A549 (cell line): ENCODE data around the gene SCN5A. TPM values are rescaled to one million over a fixed set of nuclear protein-coding genes. Genes with fewer than 3 reads are reported as not detected.
A peak's percentile ranks its signal among the peaks of the same experiment; 100 is the strongest.

Experiments
- ATAC-seq, 2 experiments: fragments of 200-7000 bp in 1 of 2; fragments of >200 bp in 1 of 2; cut with Nextera tagmentation in 1 of 2; cut with Tn5 transposase in 1 of 2; 3 replicates each; pipeline versions ENCODE4 v1.8.0 to v1.9.1; 2018 to 2020; ENCODE audit warnings: mild to moderate bottlenecking in 1 of 2, moderate library complexity in 1 of 2
- CTCF ChIA-PET: fragments of 300-600 bp; sonication (Branson Sonifier 250); formaldehyde crosslinking; extraction: SDS; loops from one replicate; lab custom pipeline; 2021; ENCODE audit warnings: antibody characterized with exemption, inconsistent platforms; lab: Yijun Ruan, JAX
- POLR2A ChIA-PET: fragments of 350-600 bp; formaldehyde crosslinking; extraction: SDS; loops from one replicate; lab custom pipeline; 2021; ENCODE audit warnings: antibody characterized with exemption, inconsistent platforms; lab: Yijun Ruan, JAX
- DNase-seq, 2 experiments: peaks; one replicate each; pipeline versions ENCODE4 v3.0.0 to v3.0.0-alpha.2; 2011 to 2016; ENCODE audit warnings: low read depth in 1 of 2, low spot score in 1 of 2
- FAIRE-seq: peaks from 2 replicates; lab custom pipeline; 2011; peaks lifted over from hg19 to GRCh38; lab: Jason Lieb, UNC
- H3K27ac ChIP-seq, 2 experiments: fragments of >200 bp; sonication (Bioruptor Twin); formaldehyde crosslinking; 3 replicates each; pipeline ENCODE4 v1.5.1; 2016 to 2017
- H3K4me1 ChIP-seq: fragments of >200 bp; sonication (Bioruptor Twin); formaldehyde crosslinking; 3 replicates; pipeline ENCODE4 v1.6.1; 2016
- H3K4me2 ChIP-seq: fragments of >200 bp; sonication (Bioruptor Twin); formaldehyde crosslinking; 3 replicates; pipeline ENCODE4 v1.6.1; 2016
- H3K4me3 ChIP-seq: fragments of >200 bp; sonication (Bioruptor Twin); formaldehyde crosslinking; 3 replicates; pipeline ENCODE4 v1.5.1; 2016
- H3K9me3 ChIP-seq: fragments of >200 bp; sonication (Bioruptor Twin); formaldehyde crosslinking; 3 replicates; pipeline ENCODE4 v1.6.1; 2016
- CHD4 ChIP-seq: fragments of 200-600 bp; sonication (generic); IDR thresholded peaks from 2 replicates; pipeline ENCODE4 v1.6.1; 2016; ENCODE audit warnings: antibody characterized with exemption, mild to moderate bottlenecking, borderline replicate concordance
- EHF ChIP-seq: fragments of 250-450 bp; sonication (Bioruptor Pico); IDR thresholded peaks from 2 replicates; pipeline ENCODE4 v1.5.0; 2020; ENCODE audit warnings: mild to moderate bottlenecking
- FOSB ChIP-seq: fragments of 250-450 bp; sonication (Bioruptor Pico); IDR thresholded peaks from 2 replicates; pipeline ENCODE4 v1.5.0; 2020; ENCODE audit warnings: mild to moderate bottlenecking, moderate library complexity
- FOXS1 ChIP-seq: fragments of 250-450 bp; sonication (Bioruptor Pico); IDR thresholded peaks from 2 replicates; pipeline ENCODE4 v1.5.0; 2020; ENCODE audit warnings: mild to moderate bottlenecking, moderate library complexity
- GATA3 ChIP-seq: IDR thresholded peaks from 2 replicates; pipeline ENCODE4 v1.6.1; 2012; ENCODE audit warnings: borderline replicate concordance
- HOXB13 ChIP-seq: fragments of 250-450 bp; sonication (Bioruptor Pico); IDR thresholded peaks from 2 replicates; pipeline ENCODE4 v1.5.0; 2020; ENCODE audit warnings: low read depth, mild to moderate bottlenecking, moderate library complexity
- JUNB ChIP-seq: fragments of >200 bp; sonication (Bioruptor Twin); formaldehyde crosslinking; IDR thresholded peaks from 2 replicates; pipeline ENCODE4 v1.6.1; 2016
- MAFK ChIP-seq: fragments of 450-650 bp; IDR thresholded peaks from 2 replicates; pipeline ENCODE4 v1.6.1; 2014; ENCODE audit not compliant: partially characterized antibody
- NFE2L2 ChIP-seq: fragments of 150-350 bp; conservative IDR thresholded peaks from 2 replicates; pipeline ENCODE4 v1.6.1; 2014; ENCODE audit warnings: low read length
- NR3C1 ChIP-seq: fragments of >200 bp; sonication (Bioruptor Twin); formaldehyde crosslinking; IDR thresholded peaks from 3 replicates; pipeline ENCODE4 v1.6.1; 2017
- PHF8 ChIP-seq: fragments of 200-600 bp; sonication (generic); IDR thresholded peaks from 2 replicates; pipeline ENCODE4 v1.6.1; 2016; ENCODE audit warnings: low read depth, mild to moderate bottlenecking, antibody characterized with exemption, moderate library complexity, borderline replicate concordance
- POLR2AphosphoS2 ChIP-seq: conservative IDR thresholded peaks from 2 replicates; pipeline ENCODE4 v1.6.1; 2012; ENCODE audit warnings: low read length, improper control_type of control experiment, inconsistent platforms
- RAD21 ChIP-seq, 2 experiments: fragments of >200 bp in 1 of 2; sonication (Bioruptor Twin) in 1 of 2; formaldehyde crosslinking in 1 of 2; IDR thresholded peaks in 1 of 2; conservative IDR thresholded peaks in 1 of 2; 2 replicates in 1 of 2; 3 replicates in 1 of 2; pipeline ENCODE4 v1.6.1; 2012 to 2018; ENCODE audit warnings: inconsistent platforms in 1 of 2
- RARB ChIP-seq: fragments of 250-450 bp; sonication (Bioruptor Pico); IDR thresholded peaks from 2 replicates; pipeline ENCODE4 v1.8.0; 2021; ENCODE audit warnings: mild to moderate bottlenecking, moderate library complexity
- RFX5 ChIP-seq: fragments of 450-650 bp; IDR thresholded peaks from 2 replicates; pipeline ENCODE4 v1.7.1; 2014; ENCODE audit warnings: antibody characterized with exemption, mild to moderate bottlenecking, moderate library complexity
- RNF2 ChIP-seq: fragments of 200-600 bp; sonication (generic); IDR thresholded peaks from 2 replicates; pipeline ENCODE4 v1.6.1; 2016; ENCODE audit warnings: low read depth, mild to moderate bottlenecking, antibody characterized with exemption, moderate library complexity, borderline replicate concordance
- SREBF2 ChIP-seq: fragments of 450-650 bp; IDR thresholded peaks from 2 replicates; pipeline ENCODE4 v1.6.1; 2014; ENCODE audit warnings: mild to moderate bottlenecking, moderate library complexity
- TFCP2L1 ChIP-seq: fragments of 250-450 bp; sonication (Bioruptor Pico); IDR thresholded peaks from 2 replicates; pipeline ENCODE4 v1.5.0; 2021; ENCODE audit warnings: mild to moderate bottlenecking
- TP53 ChIP-seq: fragments of 250-450 bp; sonication (Bioruptor Pico); IDR thresholded peaks from 2 replicates; pipeline ENCODE4 v1.5.0; 2021; ENCODE audit warnings: mild to moderate bottlenecking, moderate library complexity
- ZFP36 ChIP-seq: fragments of 450-650 bp; IDR thresholded peaks from 2 replicates; pipeline ENCODE4 v1.6.1; 2014; ENCODE audit warnings: borderline replicate concordance; ENCODE audit not compliant: partially characterized antibody
- ZNF302 ChIP-seq: fragments of 250-450 bp; sonication (Bioruptor Pico); IDR thresholded peaks from 2 replicates; pipeline ENCODE4 v1.9.0; 2021; ENCODE audit warnings: inconsistent platforms, mild to moderate bottlenecking, moderate library complexity
- WGBS: methylation state at CpG from one replicate; pipeline ENCODE4 v1.1.6; 2017; ENCODE audit errors: missing lambda C conversion rate; 5-methylcytosine and 5-hydroxymethylcytosine counted together
- polyA plus RNA-seq, 4 experiments: library from polyadenylated mRNA; depleted of rRNA in 3 of 4; stranded (reverse); fragments of >200 nt; fragmentation: RNase III in 1 of 4; extraction: RNeasy Plus Mini Kit Qiagen cat#74134 plus additional on column Dnase treatment in 1 of 4; gene quantifications; 2 replicates in 3 of 4; 3 replicates in 1 of 4; pipeline ENCODE4 v1.2.3, GENCODE V29; 2011 to 2017
- TF ChIP-seq, protein P1 (sequence below): fragments of 250-450 bp; sonication (Bioruptor Pico); IDR thresholded peaks from 2 replicates; pipeline ENCODE4 v1.5.0; 2020; ENCODE audit warnings: low read depth, mild to moderate bottlenecking, moderate library complexity
- TF ChIP-seq, protein P2 (sequence below): IDR thresholded peaks from 2 replicates; pipeline ENCODE4 v1.6.1; 2012
- TF ChIP-seq, protein P3 (sequence below): IDR thresholded peaks from 2 replicates; pipeline ENCODE4 v1.6.1; 2012
- TF ChIP-seq, protein P4 (sequence below): fragments of >200 bp; sonication (Bioruptor Twin); formaldehyde crosslinking; IDR thresholded peaks from 3 replicates; pipeline ENCODE4 v1.5.1; 2016
- TF ChIP-seq, protein P5 (sequence below): fragments of 450-650 bp; IDR thresholded peaks from 2 replicates; pipeline ENCODE4 v1.6.1; 2014; ENCODE audit warnings: antibody characterized with exemption
- TF ChIP-seq, protein P6 (sequence below): IDR thresholded peaks from 2 replicates; pipeline ENCODE4 v1.6.1; 2012; ENCODE audit warnings: low read depth, borderline replicate concordance

SCN5A gene
- polyA plus RNA-seq, 2 of the 4 experiments (the other 2 are of a cell fraction): 0.09 to 0.19 TPM

DNA sequence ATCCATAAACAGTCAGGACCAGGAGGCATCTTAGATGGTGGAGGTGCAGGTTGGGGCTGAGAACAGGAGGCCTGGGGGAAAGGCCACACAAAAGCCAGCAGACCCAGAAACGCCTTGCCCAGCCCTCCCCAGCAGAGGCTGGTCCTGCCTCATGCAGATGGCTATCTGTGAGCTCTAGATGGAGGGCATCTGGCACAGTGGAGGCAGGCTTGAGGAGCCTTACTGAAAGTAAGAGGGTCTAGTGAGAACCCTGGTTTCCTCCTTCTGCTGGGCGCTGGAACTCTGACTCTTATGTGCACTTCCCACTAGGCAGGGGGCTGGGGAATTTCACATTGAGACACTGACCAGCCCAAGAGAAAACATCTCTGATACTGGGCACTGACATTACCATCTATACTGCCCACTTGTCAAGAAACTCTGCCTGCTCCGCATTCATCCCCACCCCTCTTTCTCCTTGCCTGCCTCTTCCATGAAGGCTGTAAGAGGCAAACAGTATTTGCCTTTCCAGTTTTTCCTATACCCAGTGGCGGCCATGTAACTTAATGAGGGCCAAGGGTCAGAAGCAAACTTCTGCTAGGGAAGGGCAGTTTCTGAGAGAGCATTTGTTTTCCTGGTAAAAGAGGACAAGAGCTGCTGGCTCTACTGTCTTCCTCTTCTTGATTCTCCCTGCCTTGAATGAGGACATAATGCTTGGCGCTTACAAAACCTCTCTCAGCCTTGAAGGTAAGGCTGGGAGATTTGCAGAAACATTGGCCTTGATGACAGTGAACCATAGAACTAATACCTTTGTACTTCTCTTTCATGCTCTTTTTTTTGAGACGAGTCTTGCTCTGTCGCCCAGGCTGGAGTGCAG is 4.4 kb upstream of the SCN5A start:
- no peak overlapping the region for H3K4me2 ChIP-seq
- POLR2A ChIA-PET: no interaction called here
- WGBS: 61% methylated on average over 7 of the region's 7 CpGs
- H3K9me3 ChIP-seq: no peaks in the 10 kb centered on the region
- FAIRE-seq (no peak), ATAC-seq (no peak), DNase-seq (no peak)
- CTCF ChIA-PET: interaction anchor here (0.9 to 5.7 kb wide), 5 partner anchors 7 to 346 kb away, joined by 4 to 76 read pairs (median 16); no protein-coding TSS in a partner anchor
- H3K27ac ChIP-seq: no peak overlapping the region
- TF ChIP-seq SREBF2 (no peak), NR3C1 (no peak), FOSB (CRISPR knock-in tag) (no peak), RARB (CRISPR knock-in tag) (no peak)
- no peak overlapping the region for H3K4me3 ChIP-seq
- H3K4me1 ChIP-seq: no peaks in the 10 kb centered on the region

DNA sequence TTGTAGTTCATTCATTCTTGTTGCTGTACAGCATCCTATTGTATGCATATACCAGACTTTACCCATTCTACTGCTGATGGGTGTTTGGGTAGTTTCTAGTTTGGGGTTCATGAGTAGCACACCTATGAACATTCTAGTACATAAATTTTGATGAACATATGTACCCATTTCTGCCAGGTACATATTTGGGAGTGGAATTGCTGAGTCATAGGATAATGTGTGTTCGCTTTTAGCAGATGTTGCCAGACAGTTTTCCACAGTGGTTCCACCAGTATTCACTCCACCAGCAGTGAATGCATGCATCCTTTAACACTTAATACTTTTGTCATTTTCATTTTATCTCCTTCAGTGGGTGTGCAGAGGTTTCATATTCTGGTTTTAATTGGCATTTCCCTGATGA is 3.4 kb upstream of the SCN5A start:
- Histone ChIP-seq H3K9me3 (no peaks in the 10 kb centered on the region), H3K4me3 (no peak overlapping the region), H3K4me1 (no peaks in the 10 kb centered on the region), H3K4me2 (no peak overlapping the region), H3K27ac (no peak overlapping the region)
- TF ChIP-seq HOXB13 (CRISPR knock-in tag) (no peak), ZNF302 (CRISPR knock-in tag) (no peak), MAFK (peak; percentile 78), NFE2L2 (peak; percentile 45), JUNB (no peak), RNF2 (no peak), EHF (CRISPR knock-in tag) (no peak), ZFP36 (no peak), PHF8 (no peak), GATA3 (no peak)
- TF ChIP-seq, protein P1, sequence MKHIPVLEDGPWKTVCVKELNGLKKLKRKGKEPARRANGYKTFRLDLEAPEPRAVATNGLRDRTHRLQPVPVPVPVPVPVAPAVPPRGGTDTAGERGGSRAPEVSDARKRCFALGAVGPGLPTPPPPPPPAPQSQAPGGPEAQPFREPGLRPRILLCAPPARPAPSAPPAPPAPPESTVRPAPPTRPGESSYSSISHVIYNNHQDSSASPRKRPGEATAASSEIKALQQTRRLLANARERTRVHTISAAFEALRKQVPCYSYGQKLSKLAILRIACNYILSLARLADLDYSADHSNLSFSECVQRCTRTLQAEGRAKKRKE (CRISPR knock-in tag): no peak
- TF ChIP-seq, protein P2, sequence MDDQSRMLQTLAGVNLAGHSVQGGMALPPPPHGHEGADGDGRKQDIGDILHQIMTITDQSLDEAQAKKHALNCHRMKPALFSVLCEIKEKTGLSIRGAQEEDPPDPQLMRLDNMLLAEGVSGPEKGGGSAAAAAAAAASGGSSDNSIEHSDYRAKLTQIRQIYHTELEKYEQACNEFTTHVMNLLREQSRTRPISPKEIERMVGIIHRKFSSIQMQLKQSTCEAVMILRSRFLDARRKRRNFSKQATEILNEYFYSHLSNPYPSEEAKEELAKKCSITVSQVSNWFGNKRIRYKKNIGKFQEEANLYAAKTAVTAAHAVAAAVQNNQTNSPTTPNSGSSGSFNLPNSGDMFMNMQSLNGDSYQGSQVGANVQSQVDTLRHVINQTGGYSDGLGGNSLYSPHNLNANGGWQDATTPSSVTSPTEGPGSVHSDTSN: no peak
- TF ChIP-seq, protein P3, sequence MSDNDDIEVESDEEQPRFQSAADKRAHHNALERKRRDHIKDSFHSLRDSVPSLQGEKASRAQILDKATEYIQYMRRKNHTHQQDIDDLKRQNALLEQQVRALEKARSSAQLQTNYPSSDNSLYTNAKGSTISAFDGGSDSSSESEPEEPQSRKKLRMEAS: no peak
- FAIRE-seq (no peak), DNase-seq (no peak), ATAC-seq (no peak)
- CTCF ChIA-PET: interaction anchor here (0.7 to 4.4 kb wide), 8 partner anchors 9 to 347 kb away, joined by 3 to 76 read pairs (median 4); partner anchors contain the start of gene EXOG
- WGBS: 41% methylated on average over 1 of the region's 1 CpG
- POLR2A ChIA-PET: no interaction called here

DNA sequence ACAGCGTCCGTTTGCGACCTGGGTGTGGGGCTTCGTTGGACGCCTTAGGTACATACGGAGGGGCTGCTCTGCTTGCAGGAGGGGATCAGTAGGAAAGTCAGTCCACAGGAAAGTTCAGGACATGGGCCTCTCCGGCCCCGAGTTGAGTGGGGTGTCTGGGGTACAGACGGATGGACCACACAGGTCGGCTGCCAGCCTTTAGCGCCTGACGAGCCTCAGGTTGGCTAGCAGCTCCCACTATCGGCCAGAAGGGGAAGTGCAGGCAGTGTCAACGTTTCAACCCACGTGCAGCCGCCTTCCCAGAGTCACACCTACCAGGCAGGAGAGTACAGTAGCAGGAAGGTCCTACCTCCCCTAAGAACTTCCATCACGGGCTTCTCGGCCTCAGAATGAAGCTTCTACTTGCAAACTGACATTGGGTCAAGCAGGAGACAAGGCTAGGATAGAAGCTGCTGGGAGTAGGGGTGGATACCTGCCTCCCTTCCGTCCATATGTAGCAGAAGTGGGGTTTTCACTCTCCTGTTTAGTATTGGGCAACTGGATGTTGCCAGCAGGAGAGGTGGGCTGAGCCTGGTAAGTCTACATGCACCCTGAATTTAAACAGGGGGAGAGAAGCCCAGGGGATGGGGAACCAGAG is 1.8 kb upstream of the SCN5A start:
- FAIRE-seq (no peak), ATAC-seq (peak; percentile 38 to 74; a peak in 5 of 6 replicates), DNase-seq (peak; percentile 61 to 68)
- TF ChIP-seq, protein P4, sequence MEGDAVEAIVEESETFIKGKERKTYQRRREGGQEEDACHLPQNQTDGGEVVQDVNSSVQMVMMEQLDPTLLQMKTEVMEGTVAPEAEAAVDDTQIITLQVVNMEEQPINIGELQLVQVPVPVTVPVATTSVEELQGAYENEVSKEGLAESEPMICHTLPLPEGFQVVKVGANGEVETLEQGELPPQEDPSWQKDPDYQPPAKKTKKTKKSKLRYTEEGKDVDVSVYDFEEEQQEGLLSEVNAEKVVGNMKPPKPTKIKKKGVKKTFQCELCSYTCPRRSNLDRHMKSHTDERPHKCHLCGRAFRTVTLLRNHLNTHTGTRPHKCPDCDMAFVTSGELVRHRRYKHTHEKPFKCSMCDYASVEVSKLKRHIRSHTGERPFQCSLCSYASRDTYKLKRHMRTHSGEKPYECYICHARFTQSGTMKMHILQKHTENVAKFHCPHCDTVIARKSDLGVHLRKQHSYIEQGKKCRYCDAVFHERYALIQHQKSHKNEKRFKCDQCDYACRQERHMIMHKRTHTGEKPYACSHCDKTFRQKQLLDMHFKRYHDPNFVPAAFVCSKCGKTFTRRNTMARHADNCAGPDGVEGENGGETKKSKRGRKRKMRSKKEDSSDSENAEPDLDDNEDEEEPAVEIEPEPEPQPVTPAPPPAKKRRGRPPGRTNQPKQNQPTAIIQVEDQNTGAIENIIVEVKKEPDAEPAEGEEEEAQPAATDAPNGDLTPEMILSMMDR: peak; percentile 76
- TF ChIP-seq RFX5 (no peak), POLR2AphosphoS2 (no peak), FOXS1 (CRISPR knock-in tag) (no peak), TFCP2L1 (CRISPR knock-in tag) (no peak), RAD21 (conservative IDR thresholded peaks at IDR 0.05 in 1 of 2, IDR thresholded peaks at IDR 0.05 in 1 of 2) (peak; percentile 60 to 68), EHF (CRISPR knock-in tag) (no peak), TP53 (CRISPR knock-in tag) (no peak), CHD4 (no peak), NR3C1 (no peak)
- TF ChIP-seq, protein P5, sequence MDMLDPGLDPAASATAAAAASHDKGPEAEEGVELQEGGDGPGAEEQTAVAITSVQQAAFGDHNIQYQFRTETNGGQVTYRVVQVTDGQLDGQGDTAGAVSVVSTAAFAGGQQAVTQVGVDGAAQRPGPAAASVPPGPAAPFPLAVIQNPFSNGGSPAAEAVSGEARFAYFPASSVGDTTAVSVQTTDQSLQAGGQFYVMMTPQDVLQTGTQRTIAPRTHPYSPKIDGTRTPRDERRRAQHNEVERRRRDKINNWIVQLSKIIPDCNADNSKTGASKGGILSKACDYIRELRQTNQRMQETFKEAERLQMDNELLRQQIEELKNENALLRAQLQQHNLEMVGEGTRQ: peak; percentile 62
- TF ChIP-seq, protein P6, sequence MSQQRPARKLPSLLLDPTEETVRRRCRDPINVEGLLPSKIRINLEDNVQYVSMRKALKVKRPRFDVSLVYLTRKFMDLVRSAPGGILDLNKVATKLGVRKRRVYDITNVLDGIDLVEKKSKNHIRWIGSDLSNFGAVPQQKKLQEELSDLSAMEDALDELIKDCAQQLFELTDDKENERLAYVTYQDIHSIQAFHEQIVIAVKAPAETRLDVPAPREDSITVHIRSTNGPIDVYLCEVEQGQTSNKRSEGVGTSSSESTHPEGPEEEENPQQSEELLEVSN: peak; percentile 94
- TF ChIP-seq, protein P3: peak; percentile 98
- peak overlapping the region; percentile 27; the same call in 2 of the 3 replicates for H3K4me2 ChIP-seq
- POLR2A ChIA-PET: no interaction called here
- H3K27ac ChIP-seq: no peak overlapping the region
- H3K4me3 ChIP-seq: no peak overlapping the region
- H3K9me3 ChIP-seq: no peaks in the 10 kb centered on the region
- no peaks in the 10 kb centered on the region for H3K4me1 ChIP-seq
- CTCF ChIA-PET: interaction anchor here (0.6 to 4.4 kb wide), 31 partner anchors 9 to 677 kb away, joined by 3 to 76 read pairs (median 4); partner anchors contain the start of gene EXOG
- 27% methylated on average over 19 of the region's 19 CpGs for WGBS
